Measurements from ENCODE around the gene TNRC6B.

GRCh38 chr22:40383905-40384304 lies 206.2 kb downstream of the TNRC6B start:
- TF ChIP-seq L3MBTL2 (conservative IDR thresholded peaks at IDR 0.05) (no peak), SUZ12 (IDR thresholded peaks at IDR 0.05) (no peak), HDGF (IDR thresholded peaks at IDR 0.05; ENCODE audit: borderline replicate concordance) (no peak)

Data from HEK293T (cell line).